NCI-H446 treated with DMSO at 0.1 percent for 48 hours (cell line): ENCODE results near the gene C9orf43.
"Not testable (repeated sequence)": the region's sequence is repeated elsewhere in the genome, so short reads cannot be mapped to it uniquely, and the experiment has no call there.

Experiments
- DNase-seq: peaks from one replicate; lab custom pipeline; 2025; lab: John Stamatoyannopoulos, UW

The C9orf43 gene

GRCh38 chr9:113381441-113381840, 29.1 kb upstream of the C9orf43 start:
- not testable (repeated sequence) for DNase-seq

GRCh38 chr9:113381909-113382411, 28.6 kb upstream of the C9orf43 start:
- no peak for DNase-seq

GRCh38 chr9:113386571-113387393, 23.8 kb upstream of the C9orf43 start:
- DNase-seq, result no peak

- no peak for DNase-seq
Measured at GRCh38 chr9:113387560-113388230, 22.9 kb upstream of the C9orf43 start.

GRCh38 chr9:113388833-113389232, 21.7 kb upstream of the C9orf43 start:
- no peak for DNase-seq

- DNase-seq, result no peak
Measured at GRCh38 chr9:113389451-113389850, 21.1 kb upstream of the C9orf43 start.

GRCh38 chr9:113390192-113390960, 20.2 kb upstream of the C9orf43 start:
- DNase-seq, result no peak

GRCh38 chr9:113391917-113392316, 18.6 kb upstream of the C9orf43 start:
- DNase-seq, result no peak

- DNase-seq, result no peak
Measured at GRCh38 chr9:113393281-113393680, 17.3 kb upstream of the C9orf43 start.

GRCh38 chr9:113395000-113395861, 15.3 kb upstream of the C9orf43 start:
- DNase-seq, result no peak

- DNase-seq, result no peak
Measured at GRCh38 chr9:113397203-113397631, 13.3 kb upstream of the C9orf43 start.

GRCh38 chr9:113398796-113399195, 11.8 kb upstream of the C9orf43 start:
- no peak for DNase-seq

- peak; percentile 0 for DNase-seq
Measured at GRCh38 chr9:113399646-113400200, 10.8 kb upstream of the C9orf43 start.

GRCh38 chr9:113401027-113401792, 9.3 kb upstream of the C9orf43 start, which contains the start of gene ALAD:
ALAD (minus strand) TSS chr9:113401284; CDS start chr9:113393559, 7,725 bp downstream.
- peak; percentile 80 for DNase-seq

GRCh38 chr9:113403646-113404045, 6.9 kb upstream of the C9orf43 start:
- DNase-seq, result no peak

- not testable (repeated sequence) for DNase-seq
Measured at GRCh38 chr9:113406353-113406752, 4.2 kb upstream of the C9orf43 start.

- DNase-seq, result peak; percentile 19
Measured at GRCh38 chr9:113406873-113407511, 3.6 kb upstream of the C9orf43 start.

GRCh38 chr9:113409481-113409880, 1.1 kb upstream of the C9orf43 start:
- DNase-seq, result no peak

- no peak for DNase-seq
Measured at GRCh38 chr9:113409883-113410206, 702 bp upstream of the C9orf43 start.
